Measurements from ENCODE around the gene ASB6.

DNA sequence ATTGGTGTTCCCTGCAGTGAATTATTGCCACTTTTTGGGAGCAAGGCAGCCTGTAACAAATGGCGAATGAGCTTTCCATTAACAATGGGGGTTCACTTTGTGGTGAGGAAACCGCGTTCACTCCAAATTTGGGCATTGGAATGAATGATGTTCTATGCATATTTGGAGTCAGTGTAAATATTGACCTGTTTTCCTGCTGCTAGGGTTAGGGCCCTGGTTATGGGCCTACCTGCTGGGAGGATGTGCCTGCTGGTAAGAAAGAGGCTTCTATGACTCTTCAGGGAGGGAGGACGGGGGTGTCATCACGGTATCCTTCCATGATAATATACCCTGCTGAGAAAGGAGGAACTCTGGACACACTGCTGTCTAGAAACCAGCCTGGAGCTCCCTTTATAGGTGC lies 50.0 kb downstream of the ASB6 start:
- TF ChIP-seq ZNF253 (CRISPR knock-in tag; IDR thresholded peaks at IDR 0.05; ENCODE audit: borderline replicate concordance) = no peak
- TF ChIP-seq ZUFSP (CRISPR knock-in tag; IDR thresholded peaks at IDR 0.05; ENCODE audit: borderline replicate concordance) = no peak
- TF ChIP-seq ZNF552 (CRISPR knock-in tag; IDR thresholded peaks at IDR 0.05; ENCODE audit: borderline replicate concordance) = no peak
- no peak for TF ChIP-seq CREB1 (IDR thresholded peaks at IDR 0.05)
- TF ChIP-seq CREB1 (CRISPR knock-in tag; IDR thresholded peaks at IDR 0.05) = no peak
- no peak for TF ChIP-seq ESRRA (CRISPR knock-in tag; IDR thresholded peaks at IDR 0.05; ENCODE audit: low read depth)
- TF ChIP-seq ATF7 (IDR thresholded peaks at IDR 0.05) = no peak
- no peak for TF ChIP-seq ATF7 (CRISPR knock-in tag; IDR thresholded peaks at IDR 0.05)
